ENCODE measurements around the gene STEAP2. TPM values are rescaled to one million over a fixed set of nuclear protein-coding genes. Genes with fewer than 3 reads are reported as not detected.

STEAP2 gene
- total RNA-seq, 1 donor from 2014 or later, result 11.5 TPM

- ATAC-seq (no peak), DNase-seq (no peak)
- intact Hi-C loops (cut with DNase I), result no loop called here
- TF ChIP-seq CTCF (IDR thresholded peaks at IDR 0.05), result no peak
- H3K36me3 ChIP-seq, result no peaks in the 10 kb centered on the region
- H3K4me3 ChIP-seq, result no peak overlapping the region
- no peaks in the 10 kb centered on the region for H3K9me3 ChIP-seq
- H3K27me3 ChIP-seq, result no peaks in the 10 kb centered on the region
- no peaks in the 10 kb centered on the region for H3K4me1 ChIP-seq
- no peak overlapping the region for H3K27ac ChIP-seq
Measured at GRCh38 chr7:90169891-90170290, 41.6 kb upstream of the STEAP2 start.

GRCh38 chr7:90172121-90172520 lies 39.4 kb upstream of the STEAP2 start:
- H3K36me3 ChIP-seq, result no peaks in the 10 kb centered on the region
- no peak for TF ChIP-seq CTCF (IDR thresholded peaks at IDR 0.05)
- H3K27ac ChIP-seq, result no peak overlapping the region
- ATAC-seq (no peak), DNase-seq (no peak)
- H3K4me1 ChIP-seq, result no peaks in the 10 kb centered on the region
- no peaks in the 10 kb centered on the region for H3K27me3 ChIP-seq
- no peaks in the 10 kb centered on the region for H3K9me3 ChIP-seq
- intact Hi-C loops (cut with DNase I), result no loop called here
- no peak overlapping the region for H3K4me3 ChIP-seq

- intact Hi-C loops (cut with DNase I), result no loop called here
- DNase-seq (no peak), ATAC-seq (no peak)
Measured at GRCh38 chr7:90172624-90173023, 38.9 kb upstream of the STEAP2 start.

GRCh38 chr7:90173127-90173844 lies 38.3 kb upstream of the STEAP2 start:
- no peak for ATAC-seq
- no peak for TF ChIP-seq CTCF (IDR thresholded peaks at IDR 0.05)
- no peak overlapping the region for H3K27ac ChIP-seq
- no peaks in the 10 kb centered on the region for H3K27me3 ChIP-seq
- no peaks in the 10 kb centered on the region for H3K4me1 ChIP-seq
- no peak for DNase-seq
- no peak overlapping the region for H3K4me3 ChIP-seq
- H3K9me3 ChIP-seq, result no peaks in the 10 kb centered on the region
- intact Hi-C loops (cut with DNase I), result no loop called here
- H3K36me3 ChIP-seq, result no peaks in the 10 kb centered on the region

More at GRCh38 chr7:90172624-90173023, 38.9 kb upstream of the STEAP2 start:
- no peak for TF ChIP-seq CTCF (IDR thresholded peaks at IDR 0.05)
- Histone ChIP-seq H3K4me3 (no peak overlapping the region), H3K27me3 (no peaks in the 10 kb centered on the region), H3K27ac (no peak overlapping the region), H3K9me3 (no peaks in the 10 kb centered on the region), H3K36me3 (no peaks in the 10 kb centered on the region), H3K4me1 (no peaks in the 10 kb centered on the region)

GRCh38 chr7:90175667-90176066 lies 35.9 kb upstream of the STEAP2 start:
- no peak overlapping the region for H3K4me3 ChIP-seq
- peak; percentile 21 for ATAC-seq
- intact Hi-C loops (cut with DNase I), result no loop called here

More at GRCh38 chr7:90175667-90176066, 35.9 kb upstream of the STEAP2 start:
- DNase-seq, result no peak
- H3K4me1 ChIP-seq, result peaks cover 3% of the 10 kb centered on the region
- H3K27ac ChIP-seq, result no peak overlapping the region
- H3K36me3 ChIP-seq, result no peaks in the 10 kb centered on the region
- TF ChIP-seq CTCF (IDR thresholded peaks at IDR 0.05), result no peak
- no peaks in the 10 kb centered on the region for H3K9me3 ChIP-seq
- no peaks in the 10 kb centered on the region for H3K27me3 ChIP-seq

Measured in upper lobe of right lung (tissue), 1 donor.